HG03469 (cell line): Measurements from ENCODE around the gene SPIC.

Experiments used
- ATAC-seq: cut with Tn5 transposase; IDR thresholded peaks from one replicate; pipeline ENCODE4 v1.9.1; 2021; ENCODE audit warnings: mild to moderate bottlenecking, moderate library complexity, moderate number of reproducible peaks; ENCODE audit not compliant: unreplicated experiment

The SPIC gene

GRCh38 chr12:101527682-101528081 is 52.5 kb downstream of the SPIC start:
- no peak for ATAC-seq

GRCh38 chr12:101536069-101536674 is 61.0 kb downstream of the SPIC start:
- ATAC-seq = no peak
